NOMO-1 (cell line): ENCODE results near the gene PCID2.

Experiments
- DNase-seq, 2 experiments: peaks; one replicate each; lab custom pipeline; 2025; ENCODE audit not compliant: unreplicated experiment in 2 of 2; lab: John Stamatoyannopoulos, UW

Gene PCID2

DNA sequence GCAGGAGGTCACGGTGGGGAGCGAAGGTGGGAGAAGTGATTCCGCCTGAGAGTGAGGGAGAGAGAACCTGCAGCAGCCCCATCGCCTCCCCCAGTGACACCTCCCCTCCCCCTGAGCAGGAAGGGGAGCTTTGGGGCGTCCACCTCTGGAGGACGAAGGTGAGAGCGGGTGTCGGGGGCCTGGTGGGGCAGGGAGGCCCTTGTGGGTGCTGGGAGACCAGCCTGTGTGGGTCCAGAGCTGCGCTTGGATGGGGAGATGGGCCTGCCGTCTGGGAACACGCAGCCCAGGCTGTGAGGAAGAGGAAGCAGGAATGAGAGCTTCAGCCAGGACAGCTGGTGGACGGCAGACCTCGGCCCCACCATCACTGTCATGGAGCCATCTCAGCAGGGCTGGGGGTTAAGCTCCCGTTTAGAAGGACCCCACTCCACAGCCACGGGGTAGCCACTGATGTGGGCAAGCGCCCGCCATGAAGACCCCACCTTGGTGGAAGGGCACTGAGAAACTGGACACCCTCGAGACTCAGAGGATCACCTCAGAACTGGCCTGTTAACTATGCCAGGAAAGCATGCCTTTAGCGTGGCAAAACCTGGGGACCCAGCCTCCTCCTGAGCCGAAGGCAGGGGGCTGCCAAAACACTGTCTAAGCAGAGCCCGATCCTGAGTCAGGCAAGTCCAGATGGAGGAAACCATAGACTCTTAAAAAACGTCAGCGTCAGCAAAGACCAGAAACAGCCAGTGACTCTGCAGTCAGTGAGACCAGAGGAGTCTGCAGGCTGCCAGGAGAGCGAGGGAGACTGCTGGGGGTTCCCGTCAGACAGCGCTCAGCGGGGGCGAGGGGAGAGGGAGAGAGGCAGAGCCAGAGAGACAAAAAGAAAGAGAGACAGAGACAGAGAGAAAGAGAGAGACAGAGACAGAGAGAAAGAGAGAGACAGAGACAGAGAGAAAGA is 56.5 kb downstream of the PCID2 start:
- DNase-seq, result no peak

DNA sequence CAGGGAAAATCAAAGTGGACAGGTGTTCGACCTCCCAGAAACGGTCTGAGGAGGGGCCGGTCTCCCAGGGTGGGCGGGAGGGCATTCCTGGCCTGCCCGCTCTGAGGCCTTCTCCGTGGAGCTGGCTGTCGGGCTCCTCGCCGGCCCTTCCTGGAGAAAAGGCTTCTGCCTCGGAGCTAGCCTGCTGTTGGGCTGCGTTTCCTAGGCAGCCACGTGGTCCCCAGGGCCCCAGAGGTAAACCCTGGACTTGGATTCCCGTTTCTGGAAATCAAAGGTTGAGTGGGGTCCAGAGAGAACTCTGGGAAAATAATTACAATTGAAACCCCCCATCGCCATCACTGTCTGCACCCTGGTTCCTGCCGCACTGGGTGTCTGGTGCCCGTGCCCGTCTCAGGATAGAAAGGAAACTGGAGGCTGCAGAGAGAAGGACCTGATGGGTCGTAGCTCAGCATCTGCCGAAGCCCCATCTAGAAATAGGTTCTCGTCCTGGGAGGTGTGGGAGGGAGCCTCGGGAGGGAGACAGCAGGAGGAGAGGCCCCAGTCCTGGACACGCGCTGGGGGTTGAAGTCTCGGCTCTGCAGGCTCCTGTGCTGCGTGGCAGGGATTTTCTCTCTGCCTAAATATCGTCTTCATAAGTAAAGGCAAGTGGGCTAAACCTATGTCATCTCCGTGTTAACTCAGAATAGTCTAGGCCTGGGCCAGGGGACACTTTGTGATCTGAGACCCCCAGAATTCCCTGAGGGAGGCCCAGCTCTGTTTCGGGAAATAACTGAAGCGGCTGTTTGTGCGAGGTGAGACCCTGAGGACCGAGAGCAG is 57.7 kb downstream of the PCID2 start:
- DNase-seq, result no peak

GRCh38 chr13:113149711-113150549 is 58.5 kb downstream of the PCID2 start:
- DNase-seq, result no peak

DNA sequence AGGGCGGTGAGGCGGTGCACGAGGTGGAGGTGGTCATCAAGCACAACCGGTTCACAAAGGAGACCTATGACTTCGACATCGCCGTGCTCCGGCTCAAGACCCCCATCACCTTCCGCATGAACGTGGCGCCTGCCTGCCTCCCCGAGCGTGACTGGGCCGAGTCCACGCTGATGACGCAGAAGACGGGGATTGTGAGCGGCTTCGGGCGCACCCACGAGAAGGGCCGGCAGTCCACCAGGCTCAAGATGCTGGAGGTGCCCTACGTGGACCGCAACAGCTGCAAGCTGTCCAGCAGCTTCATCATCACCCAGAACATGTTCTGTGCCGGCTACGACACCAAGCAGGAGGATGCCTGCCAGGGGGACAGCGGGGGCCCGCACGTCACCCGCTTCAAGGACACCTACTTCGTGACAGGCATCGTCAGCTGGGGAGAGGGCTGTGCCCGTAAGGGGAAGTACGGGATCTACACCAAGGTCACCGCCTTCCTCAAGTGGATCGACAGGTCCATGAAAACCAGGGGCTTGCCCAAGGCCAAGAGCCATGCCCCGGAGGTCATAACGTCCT is 59.4 kb downstream of the PCID2 start:
- DNase-seq, result no peak

DNA sequence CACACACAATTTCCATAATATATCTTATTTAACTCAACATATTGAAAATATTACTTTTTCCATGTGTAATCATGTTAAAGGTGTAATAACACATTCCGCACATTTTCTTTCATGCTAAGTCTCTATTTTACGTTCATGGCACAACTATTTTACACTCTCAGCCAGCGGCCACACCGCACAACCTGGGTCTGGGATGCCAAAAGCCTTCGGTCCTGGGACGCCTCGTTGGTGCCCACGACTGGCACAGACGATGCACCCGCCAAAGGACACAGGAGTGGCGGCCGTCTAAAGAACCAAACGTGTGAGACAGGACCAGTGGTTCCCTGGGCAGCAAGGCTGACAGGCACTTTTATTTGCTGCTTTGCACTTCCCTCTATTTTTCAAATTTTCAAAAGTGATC is 60.1 kb downstream of the PCID2 start:
- DNase-seq, result no peak

DNA sequence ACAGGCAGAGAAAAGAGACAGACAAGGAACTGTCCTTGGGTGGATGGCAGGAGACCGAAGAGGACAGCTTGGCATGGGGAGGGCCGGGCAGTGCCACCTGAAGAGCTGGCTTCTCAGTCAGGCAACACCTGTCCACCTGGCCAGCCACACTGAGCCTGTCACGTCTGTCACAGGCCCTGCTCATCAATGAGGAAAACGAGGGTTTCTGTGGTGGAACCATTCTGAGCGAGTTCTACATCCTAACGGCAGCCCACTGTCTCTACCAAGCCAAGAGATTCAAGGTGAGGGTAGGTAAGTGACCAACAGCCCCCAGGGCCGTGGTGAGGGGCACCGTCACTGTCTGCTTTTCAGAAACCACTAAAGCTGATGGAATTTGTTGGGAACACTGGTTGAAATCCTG is 61.3 kb downstream of the PCID2 start:
- no peak for DNase-seq

DNA sequence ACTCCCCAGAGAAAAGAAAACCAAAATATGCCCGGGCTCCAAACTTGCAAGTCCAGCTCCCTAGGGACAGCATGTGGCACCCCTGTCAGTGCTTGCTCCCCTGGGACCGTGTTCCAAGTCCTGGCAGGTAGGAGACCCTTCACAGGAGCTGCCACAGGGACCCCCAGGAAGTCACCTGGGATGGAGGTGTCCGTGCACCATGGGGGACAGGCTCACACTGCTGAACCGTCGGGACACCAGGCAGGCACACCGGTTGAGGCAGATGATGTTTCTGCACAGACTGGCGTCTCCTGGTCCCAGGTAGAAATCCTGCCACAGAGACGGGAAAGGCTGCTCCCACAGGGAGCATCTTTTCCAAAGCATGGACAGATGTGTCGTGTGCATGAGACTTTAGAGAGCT is 61.7 kb downstream of the PCID2 start:
- DNase-seq, result no peak

- DNase-seq, result no peak
These were observed 62.4 kb downstream of the PCID2 start for GRCh38 chr13:113145911-113146598.

DNA sequence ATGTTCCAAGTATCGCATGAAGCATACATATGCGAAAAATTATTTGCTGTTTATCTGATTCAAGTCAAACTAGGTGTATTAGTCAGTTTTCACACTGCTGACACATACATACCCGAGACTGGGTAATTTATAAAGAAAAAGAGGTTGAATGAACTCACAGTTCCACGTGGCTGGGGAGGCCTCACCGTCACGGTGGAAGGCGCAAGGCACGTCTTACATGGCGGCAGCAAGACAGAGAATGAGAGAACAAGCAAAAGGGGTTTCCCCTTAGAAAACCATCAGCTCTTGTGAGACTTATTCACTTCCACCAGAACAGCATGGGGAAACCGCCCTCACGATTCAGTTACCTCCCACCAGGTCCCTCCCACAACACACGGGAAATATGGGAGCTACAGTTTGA is 63.0 kb downstream of the PCID2 start:
- no peak for DNase-seq

DNA sequence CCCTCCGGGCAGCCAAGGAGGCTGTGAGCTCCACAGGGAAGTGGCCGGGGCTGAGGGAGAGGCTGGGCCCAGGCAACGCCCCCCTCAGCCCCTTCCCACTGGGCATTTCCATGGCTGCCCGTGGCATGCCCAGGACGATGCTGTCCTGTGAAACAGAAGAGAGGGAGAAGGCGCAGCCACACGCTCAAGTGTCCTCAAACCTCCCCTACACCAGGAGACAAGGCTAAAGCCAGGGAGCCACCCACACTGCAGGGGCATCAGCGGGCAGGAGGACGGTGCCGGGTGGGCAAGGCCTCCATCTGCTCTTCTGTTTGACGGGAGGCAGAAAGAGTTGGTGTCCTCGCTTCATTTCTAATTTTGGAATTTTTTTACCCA is 64.2 kb downstream of the PCID2 start:
- no peak for DNase-seq

DNA sequence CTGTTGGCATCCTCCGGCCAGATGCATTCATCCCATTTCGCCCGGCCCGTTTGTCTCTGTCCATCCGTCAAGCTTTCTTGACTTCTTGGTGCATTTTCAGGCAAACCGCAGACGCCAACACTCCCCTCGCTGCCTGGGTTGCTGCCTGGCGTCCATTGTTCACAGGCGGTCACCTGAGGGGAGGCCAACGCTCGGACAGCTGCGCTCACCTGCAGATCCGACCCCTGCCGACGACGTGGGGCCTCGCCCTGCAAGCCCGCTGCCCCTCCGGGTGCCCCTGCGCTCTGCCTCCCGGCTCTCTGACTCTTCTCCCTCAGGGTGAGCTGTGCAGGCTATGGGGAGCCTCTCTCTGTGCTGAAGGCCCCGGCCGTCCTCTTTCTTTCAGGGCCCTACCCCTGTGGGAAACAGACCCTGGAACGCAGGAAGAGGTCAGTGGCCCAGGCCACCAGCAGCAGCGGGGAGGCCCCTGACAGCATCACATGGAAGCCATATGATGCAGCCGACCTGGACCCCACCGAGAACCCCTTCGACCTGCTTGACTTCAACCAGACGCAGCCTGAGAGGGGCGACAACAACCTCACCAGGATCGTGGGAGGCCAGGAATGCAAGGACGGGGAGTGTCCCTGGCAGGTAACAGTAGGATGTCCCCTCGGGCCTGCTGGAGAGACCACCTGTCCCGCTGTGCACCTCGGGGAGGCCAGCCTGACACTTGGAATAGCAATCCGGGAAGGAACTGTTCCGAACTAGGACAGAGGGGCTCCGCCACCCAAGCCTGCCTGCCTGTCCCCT is 64.8 kb downstream of the PCID2 start:
- no peak for DNase-seq

- DNase-seq, result no peak
These were observed 65.6 kb downstream of the PCID2 start for GRCh38 chr13:113142876-113143275.

DNA sequence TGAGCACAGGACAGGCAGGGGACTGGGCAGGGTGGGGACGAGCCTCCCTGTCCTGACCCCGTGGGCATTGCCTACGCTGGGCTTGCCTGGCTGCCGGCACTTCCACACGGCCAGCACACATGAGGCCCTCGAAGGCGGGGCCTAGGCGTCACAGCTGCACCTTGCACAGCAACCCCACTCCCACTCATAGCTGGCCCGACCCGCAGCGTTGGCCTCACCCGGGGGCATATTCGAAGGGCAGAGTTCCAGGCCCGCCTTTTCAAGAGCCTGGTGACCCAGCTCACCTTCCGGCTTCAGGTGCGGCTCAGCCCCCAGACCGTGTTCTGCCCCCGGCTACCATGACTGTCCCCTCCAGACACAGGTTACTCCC is 66.9 kb downstream of the PCID2 start:
- no peak for DNase-seq

GRCh38 chr13:113140677-113141600 is 67.5 kb downstream of the PCID2 start:
- DNase-seq, result no peak

DNA sequence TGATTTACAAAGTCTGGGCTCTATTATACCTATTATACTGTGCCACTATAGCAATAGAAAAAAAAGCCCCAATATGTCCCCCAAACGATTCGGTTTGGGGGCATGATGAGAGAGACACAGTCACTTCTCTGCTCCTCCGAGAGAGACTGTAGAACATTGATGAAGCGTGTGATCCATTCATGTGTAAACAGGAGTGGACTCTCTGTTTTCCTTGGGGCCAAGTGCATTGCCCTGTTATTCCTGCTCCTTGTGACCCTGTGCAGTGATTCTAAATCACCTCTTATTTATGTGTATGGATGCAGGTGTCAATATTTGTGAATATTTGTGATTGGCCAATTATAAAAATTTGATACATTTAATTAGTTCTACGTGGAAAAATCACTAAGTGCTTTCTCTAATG is 68.9 kb downstream of the PCID2 start:
- no peak for DNase-seq

DNA sequence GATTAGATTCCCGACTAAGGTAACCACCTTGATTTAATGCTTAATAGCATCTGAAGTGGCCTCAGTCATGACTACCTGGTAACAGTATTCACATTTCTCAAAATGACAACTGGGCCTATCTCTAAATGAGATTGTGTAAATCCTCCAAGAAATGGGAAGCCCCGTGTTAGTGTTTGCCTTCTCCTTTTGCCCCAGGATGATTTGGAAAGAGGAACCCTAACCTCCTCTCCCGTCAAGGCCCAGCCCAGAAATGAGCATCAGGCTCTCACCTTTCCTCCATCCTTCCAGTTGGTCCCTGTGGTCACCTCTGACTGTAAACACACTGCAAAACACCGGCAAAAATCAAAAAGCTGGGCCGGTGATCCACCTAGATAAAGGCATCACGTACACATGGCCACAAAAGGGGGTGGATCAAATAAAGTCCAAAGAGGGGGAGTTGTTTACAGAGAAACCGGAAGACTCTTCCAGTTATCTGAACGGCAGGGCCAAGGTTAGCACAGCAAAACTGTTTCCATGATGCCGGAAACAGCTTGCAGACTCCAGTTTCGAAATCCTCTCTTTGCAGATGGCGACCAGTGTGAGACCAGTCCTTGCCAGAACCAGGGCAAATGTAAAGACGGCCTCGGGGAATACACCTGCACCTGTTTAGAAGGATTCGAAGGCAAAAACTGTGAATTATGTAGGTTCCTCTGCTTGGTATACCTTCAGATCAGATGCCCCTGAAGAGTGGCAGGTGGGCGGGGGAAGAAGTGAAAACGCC is 69.5 kb downstream of the PCID2 start:
- DNase-seq, result peak in 1 of 2 experiments; percentile 46

DNA sequence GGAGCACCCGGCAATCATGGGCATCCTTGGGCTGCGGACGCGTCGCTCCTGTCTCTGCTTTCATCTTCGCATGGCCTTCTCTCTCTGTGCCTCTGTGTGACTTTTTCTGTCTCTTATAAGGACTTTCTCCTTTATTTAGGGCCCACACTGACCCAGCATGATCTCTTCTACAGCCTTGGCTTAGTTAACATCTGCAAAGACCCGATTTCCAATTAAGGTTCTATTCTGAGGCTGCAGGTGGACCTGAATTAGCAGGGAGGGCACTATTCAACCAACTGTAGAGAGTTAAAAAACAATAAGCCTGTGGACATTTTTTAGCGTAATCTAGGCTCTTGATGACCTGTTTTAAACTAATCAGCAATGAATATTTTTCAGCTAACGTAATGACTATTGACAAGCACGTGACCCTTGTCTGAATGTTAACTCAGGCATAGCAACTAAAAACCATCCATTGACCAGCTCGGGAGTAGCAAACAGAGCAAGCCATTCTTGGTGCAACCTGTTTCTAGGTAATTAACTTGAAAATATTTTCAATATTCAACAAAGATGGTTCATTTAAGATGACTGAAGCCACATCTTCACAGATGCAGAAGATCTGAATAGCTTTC is 70.7 kb downstream of the PCID2 start:
- no peak for DNase-seq
